Cardiac muscle cell (in vitro differentiated cells and primary cell): Measurements from ENCODE around the gene CFAP157. TPM values are rescaled to one million over a fixed set of nuclear protein-coding genes. Genes with fewer than 3 reads are reported as not detected.

Experiments used
- DNase-seq, 2 donors: peaks; one replicate each; pipeline versions ENCODE4 v3.0.0 to v3.0.0-alpha.2; 2010 to 2017; ENCODE audit warnings: low read depth in 1 of 2, low spot score in 1 of 2
- H3K27ac ChIP-seq: fragments of 200-600 bp; sonication (generic); 2 replicates; pipeline ENCODE4 v1.5.1; 2016
- H3K27me3 ChIP-seq: fragments of 200-600 bp; sonication (generic); 2 replicates; pipeline ENCODE4 v1.6.0; 2016; ENCODE audit warnings: control low read depth
- H3K36me3 ChIP-seq: fragments of 200-600 bp; sonication (generic); 2 replicates; pipeline ENCODE4 v1.5.1; 2016; ENCODE audit warnings: control low read depth
- H3K4me1 ChIP-seq: fragments of 200-600 bp; sonication (generic); 2 replicates; pipeline ENCODE4 v1.8.1; 2017; ENCODE audit warnings: low read depth, mild to moderate bottlenecking, mixed run types
- H3K4me3 ChIP-seq: fragments of 200-600 bp; sonication (generic); 2 replicates; pipeline ENCODE4 v1.5.1; 2016; ENCODE audit warnings: mild to moderate bottlenecking
- H3K9me3 ChIP-seq: fragments of 200-600 bp; sonication (generic); 2 replicates; pipeline ENCODE4 v1.5.1; 2017; ENCODE audit warnings: low read depth, mild to moderate bottlenecking, control low read depth
- polyA plus RNA-seq: library from polyadenylated mRNA; unstranded; fragments of >200 nt; fragmentation: Nextera tagmentation; extraction: Ambion mirVana; gene quantifications from 2 replicates; pipeline ENCODE4 v1.2.1, GENCODE V29; 2016
- total RNA-seq: library from RNA; depleted of rRNA; stranded (reverse); fragments of >200 nt; gene quantifications from 2 replicates; pipeline ENCODE4 v1.2.3, GENCODE V29; 2016
- TF ChIP-seq, protein P1 (sequence below): IDR thresholded peaks from 2 replicates; pipeline ENCODE4 v1.5.1; 2012; ENCODE audit warnings: low read depth, mild to moderate bottlenecking, low read length

CFAP157 gene
- total RNA-seq = 0.81 and 0.86 TPM in 2 replicates
- polyA plus RNA-seq = 0.40 and 0.76 TPM in 2 replicates

DNA sequence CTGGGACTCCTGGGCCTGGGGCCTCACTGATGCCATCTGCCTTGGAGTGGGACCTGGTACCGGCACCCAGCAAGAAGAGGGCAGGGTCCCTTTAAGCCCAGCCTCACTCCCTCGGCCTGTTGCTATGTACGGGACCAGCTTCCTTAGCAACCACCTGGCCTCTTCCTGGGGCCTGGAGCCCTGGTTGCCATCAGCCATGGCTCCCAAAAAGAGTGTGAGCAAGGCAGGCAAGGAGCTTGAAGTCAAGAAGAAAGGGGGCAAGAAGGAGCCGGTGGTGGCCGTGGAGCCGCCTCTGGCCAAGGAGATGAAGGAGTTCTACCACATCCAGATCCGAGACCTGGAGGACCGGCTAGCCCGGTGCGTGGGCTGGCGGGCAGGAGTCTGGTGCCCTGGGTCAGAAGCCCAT lies at the start of gene CFAP157:
Gene CFAP157 (plus strand): TSS at position 153 of the 406 bp plus-strand sequence. CDS start 44 bp downstream, at position 197.
- Histone ChIP-seq H3K4me3 (no peak within 1 kb of the TSS), H3K9me3 (no peaks in the 10 kb centered on the region), H3K27ac (no peak within 1 kb of the TSS), H3K27me3 (no peaks in the 10 kb centered on the region), H3K36me3 (no peaks in the 10 kb centered on the region), H3K4me1 (peaks cover 5% of the 10 kb centered on the region)
- peak; percentile 30 to 34 for DNase-seq
- TF ChIP-seq, protein P1, sequence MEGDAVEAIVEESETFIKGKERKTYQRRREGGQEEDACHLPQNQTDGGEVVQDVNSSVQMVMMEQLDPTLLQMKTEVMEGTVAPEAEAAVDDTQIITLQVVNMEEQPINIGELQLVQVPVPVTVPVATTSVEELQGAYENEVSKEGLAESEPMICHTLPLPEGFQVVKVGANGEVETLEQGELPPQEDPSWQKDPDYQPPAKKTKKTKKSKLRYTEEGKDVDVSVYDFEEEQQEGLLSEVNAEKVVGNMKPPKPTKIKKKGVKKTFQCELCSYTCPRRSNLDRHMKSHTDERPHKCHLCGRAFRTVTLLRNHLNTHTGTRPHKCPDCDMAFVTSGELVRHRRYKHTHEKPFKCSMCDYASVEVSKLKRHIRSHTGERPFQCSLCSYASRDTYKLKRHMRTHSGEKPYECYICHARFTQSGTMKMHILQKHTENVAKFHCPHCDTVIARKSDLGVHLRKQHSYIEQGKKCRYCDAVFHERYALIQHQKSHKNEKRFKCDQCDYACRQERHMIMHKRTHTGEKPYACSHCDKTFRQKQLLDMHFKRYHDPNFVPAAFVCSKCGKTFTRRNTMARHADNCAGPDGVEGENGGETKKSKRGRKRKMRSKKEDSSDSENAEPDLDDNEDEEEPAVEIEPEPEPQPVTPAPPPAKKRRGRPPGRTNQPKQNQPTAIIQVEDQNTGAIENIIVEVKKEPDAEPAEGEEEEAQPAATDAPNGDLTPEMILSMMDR = no peak

GRCh38 chr9:127658428-127658827 lies 48.4 kb upstream of the CFAP157 start:
- TF ChIP-seq, protein P1 = no peak
- DNase-seq = no peak
- Histone ChIP-seq H3K36me3 (peaks cover 5% of the 10 kb centered on the region), H3K4me1 (no peaks in the 10 kb centered on the region), H3K9me3 (no peaks in the 10 kb centered on the region), H3K27me3 (no peaks in the 10 kb centered on the region), H3K27ac (no peak overlapping the region), H3K4me3 (no peak overlapping the region)

DNA sequence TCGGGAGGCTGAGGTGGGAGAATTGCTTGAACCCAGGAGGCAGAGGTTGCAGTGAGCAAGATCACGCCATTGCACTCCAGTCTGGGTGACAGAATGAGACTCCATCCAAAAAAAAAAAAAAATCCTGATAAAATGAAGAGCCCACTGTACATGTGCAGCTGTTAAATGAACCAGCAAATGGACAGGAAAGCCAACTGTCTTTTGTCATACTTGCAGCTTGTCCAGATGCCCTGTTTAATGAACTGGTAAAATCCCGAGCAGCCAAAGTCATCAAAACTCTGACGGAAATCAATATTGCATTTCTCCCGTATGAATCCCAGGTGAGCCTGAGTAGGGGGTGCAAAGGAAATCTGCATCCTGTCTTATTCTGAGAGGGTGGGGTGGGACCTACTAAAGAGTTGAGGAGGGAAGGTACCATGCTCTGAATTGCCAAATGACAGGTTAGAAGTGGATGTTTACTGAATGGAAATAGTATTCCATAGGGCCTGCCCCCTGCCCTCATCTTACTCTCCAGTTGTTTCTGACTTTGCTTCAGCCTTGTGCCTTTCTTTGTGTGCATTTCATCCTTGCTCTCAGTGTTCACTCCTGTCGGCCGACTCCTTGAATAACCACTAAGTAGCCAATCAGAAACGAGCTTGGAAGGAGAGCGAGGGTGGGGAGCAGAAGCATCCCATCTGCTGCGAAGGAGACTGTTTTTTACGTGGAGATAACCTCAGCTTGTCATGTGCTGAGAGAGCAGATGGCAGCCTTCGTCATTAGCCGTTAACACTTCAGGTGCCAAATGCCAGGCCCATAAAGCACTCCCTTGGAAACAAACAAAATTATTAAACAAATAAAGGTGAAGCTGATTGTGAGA lies 45.7 kb upstream of the CFAP157 start:
- TF ChIP-seq, protein P1 = no peak
- Histone ChIP-seq H3K36me3 (peaks cover 10% of the 10 kb centered on the region), H3K4me3 (no peak overlapping the region), H3K27ac (no peak overlapping the region), H3K4me1 (no peaks in the 10 kb centered on the region), H3K9me3 (no peaks in the 10 kb centered on the region), H3K27me3 (no peaks in the 10 kb centered on the region)
- peak in 1 of 2 donors; percentile 14 for DNase-seq

- no peaks in the 10 kb centered on the region for H3K27me3 ChIP-seq
- DNase-seq = no peak
- no peaks in the 10 kb centered on the region for H3K9me3 ChIP-seq
- no peak overlapping the region for H3K4me3 ChIP-seq
- H3K36me3 ChIP-seq = peaks cover 10% of the 10 kb centered on the region
- TF ChIP-seq, protein P1 = no peak
- no peak overlapping the region for H3K27ac ChIP-seq
- H3K4me1 ChIP-seq = no peaks in the 10 kb centered on the region
Measured at GRCh38 chr9:127662617-127663016, 44.2 kb upstream of the CFAP157 start.

DNA sequence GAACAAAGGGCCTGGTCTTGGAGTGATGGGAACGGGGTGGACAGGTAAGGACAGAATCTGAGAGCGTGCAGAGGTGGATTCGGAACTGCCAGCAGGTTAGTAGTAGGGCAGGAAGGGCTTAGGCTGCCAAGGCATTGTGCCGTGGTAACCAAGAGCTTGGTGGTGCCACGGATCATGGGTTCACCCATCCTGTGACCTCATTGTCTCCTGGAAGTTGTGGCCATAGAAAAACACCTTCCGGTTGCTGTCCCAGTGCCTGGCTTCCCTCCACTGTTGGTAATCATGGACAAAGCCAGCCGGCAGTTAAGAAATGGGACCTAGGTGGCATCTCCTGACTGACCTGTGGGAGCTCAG lies 42.5 kb upstream of the CFAP157 start:
- Histone ChIP-seq H3K9me3 (no peaks in the 10 kb centered on the region), H3K27ac (no peak overlapping the region), H3K4me1 (no peaks in the 10 kb centered on the region), H3K4me3 (no peak overlapping the region), H3K36me3 (peaks cover 10% of the 10 kb centered on the region), H3K27me3 (no peaks in the 10 kb centered on the region)
- TF ChIP-seq, protein P1 = no peak
- DNase-seq = no peak
